WTC11 (cell line): Measurements from ENCODE around the gene SNIP1. TPM values are rescaled to one million over a fixed set of nuclear protein-coding genes. Genes with fewer than 3 reads are reported as not detected.

ENCODE experiments used
- ATAC-seq: fragments of 200-7000 bp; cut with Tn5 transposase; 2 replicates; pipeline ENCODE4 v1.10.0; 2021; ENCODE audit warnings: mild to moderate bottlenecking, moderate library complexity
- CTCF ChIA-PET: fragments of 300-600 bp; sonication (Branson Sonifier 250); formaldehyde crosslinking; loops from one replicate; lab custom pipeline; 2021; ENCODE audit warnings: antibody characterized with exemption; lab: Charles Lee
- POLR2A ChIA-PET: fragments of 350-600 bp; sonication (Branson Sonifier 250); formaldehyde crosslinking; loops from one replicate; lab custom pipeline; 2021; ENCODE audit warnings: antibody characterized with exemption; lab: Charles Lee
- DNase-seq: peaks from one replicate; pipeline ENCODE4 v3.0.0; 2021; ENCODE audit warnings: low spot score
- H3K27ac Mint-ChIP-seq: 2 replicates; pipeline ENCODE4 v1.8.0; 2021; ENCODE audit warnings: mixed read lengths
- H3K27me3 Mint-ChIP-seq: 2 replicates; pipeline ENCODE4 v1.8.0; 2021; ENCODE audit warnings: low read depth, mild to moderate bottlenecking, moderate library complexity, mixed read lengths
- H3K36me3 Mint-ChIP-seq: 2 replicates; pipeline ENCODE4 v1.8.0; 2021; ENCODE audit warnings: mixed read lengths
- H3K4me1 Mint-ChIP-seq: 2 replicates; pipeline ENCODE4 v1.8.0; 2022; ENCODE audit warnings: mixed read lengths
- H3K4me3 Mint-ChIP-seq: 2 replicates; pipeline ENCODE4 v1.8.0; 2021; ENCODE audit warnings: mild to moderate bottlenecking, moderate library complexity, mixed read lengths
- H3K9me3 Mint-ChIP-seq: 2 replicates; pipeline ENCODE4 v1.8.0; 2021; ENCODE audit warnings: mixed read lengths
- CBFB ChIP-seq: sonication (generic); formaldehyde crosslinking; IDR thresholded peaks from 2 replicates; pipeline ENCODE4 v1.8.1; 2022; ENCODE audit warnings: mild to moderate bottlenecking, low read depth, missing genetic modification reagents
- CREM ChIP-seq: sonication (generic); formaldehyde crosslinking; IDR thresholded peaks from 2 replicates; pipeline ENCODE4 v1.8.1; 2022; ENCODE audit warnings: mild to moderate bottlenecking, missing genetic modification reagents, moderate library complexity
- E2F4 ChIP-seq: sonication (generic); formaldehyde crosslinking; IDR thresholded peaks from 2 replicates; pipeline ENCODE4 v1.8.1; 2022; ENCODE audit warnings: low read depth, mild to moderate bottlenecking, moderate library complexity, missing genetic modification reagents, borderline replicate concordance
- E2F5 ChIP-seq: sonication (generic); formaldehyde crosslinking; IDR thresholded peaks from 2 replicates; pipeline ENCODE4 v1.8.1; 2022; ENCODE audit warnings: mild to moderate bottlenecking, moderate library complexity, missing genetic modification reagents
- EMX1 ChIP-seq: fragments of 250-450 bp; sonication (Bioruptor Pico); IDR thresholded peaks from 2 replicates; pipeline ENCODE4 v1.8.0; 2021; ENCODE audit warnings: mild to moderate bottlenecking
- ERG ChIP-seq: fragments of 250-450 bp; sonication (Bioruptor Pico); IDR thresholded peaks from 2 replicates; pipeline ENCODE4 v1.8.0; 2021; ENCODE audit warnings: mild to moderate bottlenecking
- ESRRA ChIP-seq: sonication (generic); formaldehyde crosslinking; IDR thresholded peaks from 2 replicates; pipeline ENCODE4 v1.8.1; 2022; ENCODE audit warnings: mild to moderate bottlenecking, missing genetic modification reagents, borderline replicate concordance
- FOXJ3 ChIP-seq: sonication (generic); formaldehyde crosslinking; IDR thresholded peaks from 2 replicates; pipeline ENCODE4 v1.9.0; 2021; ENCODE audit warnings: missing genetic modification reagents, mild to moderate bottlenecking, borderline replicate concordance
- GRHL2 ChIP-seq: fragments of 250-450 bp; sonication (Bioruptor Pico); IDR thresholded peaks from 2 replicates; pipeline ENCODE4 v1.8.0; 2022; ENCODE audit warnings: mild to moderate bottlenecking, moderate library complexity; ENCODE audit not compliant: insufficient replicate concordance, severe bottlenecking
- JAZF1 ChIP-seq: fragments of 250-450 bp; sonication (Bioruptor Pico); IDR thresholded peaks from 2 replicates; pipeline ENCODE4 v1.9.0; 2021; ENCODE audit warnings: moderate library complexity, mild to moderate bottlenecking, inconsistent platforms
- NFYB ChIP-seq: sonication (generic); formaldehyde crosslinking; conservative IDR thresholded peaks from 2 replicates; pipeline ENCODE4 v1.8.0; 2022; ENCODE audit warnings: low read depth, missing genetic modification reagents
- NR1H2 ChIP-seq: sonication (generic); formaldehyde crosslinking; IDR thresholded peaks from 2 replicates; pipeline ENCODE4 v1.9.0; 2021; ENCODE audit warnings: mild to moderate bottlenecking, moderate library complexity, missing genetic modification reagents
- RELA ChIP-seq: sonication (generic); formaldehyde crosslinking; IDR thresholded peaks from 2 replicates; pipeline ENCODE4 v1.8.1; 2022; ENCODE audit warnings: missing genetic modification reagents, mild to moderate bottlenecking, borderline replicate concordance
- SP1 ChIP-seq: sonication (generic); formaldehyde crosslinking; conservative IDR thresholded peaks from 2 replicates; pipeline ENCODE4 v1.8.1; 2022; ENCODE audit warnings: missing genetic modification reagents
- ZNF138 ChIP-seq: sonication (generic); formaldehyde crosslinking; conservative IDR thresholded peaks from 2 replicates; pipeline ENCODE4 v1.8.1; 2022; ENCODE audit warnings: mild to moderate bottlenecking, moderate library complexity, missing genetic modification reagents
- ZNF423 ChIP-seq: fragments of 250-450 bp; sonication (Bioruptor Pico); IDR thresholded peaks from 2 replicates; pipeline ENCODE4 v2.1.2; 2022; ENCODE audit warnings: mild to moderate bottlenecking, moderate library complexity
- ZNF532 ChIP-seq: fragments of 250-450 bp; sonication (Bioruptor Pico); IDR thresholded peaks from 2 replicates; pipeline ENCODE4 v1.9.0; 2021; ENCODE audit warnings: mild to moderate bottlenecking, borderline replicate concordance
- total RNA-seq: library from RNA; stranded (reverse); gene quantifications from 3 replicates; pipeline ENCODE4 v1.2.3, GENCODE V29; 2021
- TF ChIP-seq, protein P1 (sequence below): fragments of 250-450 bp; sonication (Bioruptor Pico); IDR thresholded peaks from 2 replicates; pipeline ENCODE4 v1.9.0; 2021; ENCODE audit warnings: mild to moderate bottlenecking
- TF ChIP-seq, protein P2 (sequence below): sonication (generic); formaldehyde crosslinking; IDR thresholded peaks from 2 replicates; pipeline ENCODE4 v1.8.1; 2023; ENCODE audit warnings: mild to moderate bottlenecking, missing genetic modification reagents, moderate library complexity
- TF ChIP-seq, protein P3 (sequence below): sonication (generic); formaldehyde crosslinking; IDR thresholded peaks from 2 replicates; pipeline ENCODE4 v1.8.1; 2023; ENCODE audit warnings: mild to moderate bottlenecking, missing genetic modification reagents

The SNIP1 gene
- total RNA-seq, 1 experiment from 2014 or later: 18.3 TPM

GRCh38 chr1:37574834-37575480 is 20.9 kb upstream of the SNIP1 start (continued):
- no peak for TF ChIP-seq E2F5 (CRISPR knock-in tag)
- no peak for TF ChIP-seq NFYB (CRISPR knock-in tag)
- no peak for TF ChIP-seq FOXJ3
- TF ChIP-seq ZNF423: no peak
- no peak for TF ChIP-seq ZNF138
- TF ChIP-seq CBFB (CRISPR knock-in tag): no peak
- TF ChIP-seq, all 79 proteins: peak for 0

DNA sequence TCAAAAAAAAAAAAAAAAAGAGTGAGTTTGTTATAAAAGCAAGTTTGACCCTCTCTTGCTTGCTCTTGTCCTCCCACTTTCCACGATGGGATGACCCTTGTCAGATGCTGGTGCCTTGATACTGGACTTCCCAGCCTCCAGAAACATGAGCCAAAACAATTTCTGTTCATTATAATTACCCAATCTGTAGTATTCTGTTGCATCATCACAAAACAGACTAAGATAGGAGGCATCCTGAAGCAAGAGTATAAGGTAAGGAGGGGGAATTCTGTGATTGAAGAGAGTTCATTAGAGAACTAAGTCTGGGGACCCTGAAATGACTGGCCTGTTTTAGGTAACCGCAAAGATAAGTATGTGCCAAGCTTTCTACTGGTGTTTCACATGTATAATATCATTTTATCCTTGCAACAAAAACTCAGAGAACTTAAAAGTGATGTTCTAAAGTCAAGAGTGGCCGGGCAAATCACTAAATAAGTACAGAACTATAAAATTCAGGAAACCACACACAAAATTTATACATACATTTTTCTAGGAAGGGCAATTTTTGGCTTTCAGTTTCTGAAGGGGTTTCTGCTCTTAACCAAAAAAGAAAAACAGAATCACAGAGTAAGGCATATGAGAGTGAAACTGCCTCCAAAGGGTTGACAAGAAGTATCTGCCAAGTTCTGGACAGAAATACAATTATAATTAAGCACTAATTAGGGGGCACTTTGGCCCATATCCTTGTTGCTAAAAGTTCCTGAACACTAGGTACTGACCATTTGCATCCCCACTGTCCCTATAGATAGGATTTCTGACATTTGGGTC is 16.6 kb upstream of the SNIP1 start:
- H3K27me3 Mint-ChIP-seq: no peaks in the 10 kb centered on the region
- ATAC-seq (no peak), DNase-seq (no peak)
- peaks cover 90% of the 10 kb centered on the region for H3K36me3 Mint-ChIP-seq
- TF ChIP-seq NR1H2 (CRISPR knock-in tag) (no peak), SP1 (CRISPR knock-in tag) (no peak)
- no peaks in the 10 kb centered on the region for H3K4me1 Mint-ChIP-seq
- ChIA-PET CTCF (no interaction called here), POLR2A (no interaction called here)
- H3K27ac Mint-ChIP-seq: no peak overlapping the region
- no peaks in the 10 kb centered on the region for H3K9me3 Mint-ChIP-seq
- H3K4me3 Mint-ChIP-seq: no peak overlapping the region

GRCh38 chr1:37567023-37567422 is 12.9 kb upstream of the SNIP1 start:
- no peak for ATAC-seq
- no peak for DNase-seq
- H3K9me3 Mint-ChIP-seq: no peaks in the 10 kb centered on the region
- POLR2A ChIA-PET: no interaction called here
- no peaks in the 10 kb centered on the region for H3K4me1 Mint-ChIP-seq
- peaks cover 67% of the 10 kb centered on the region for H3K36me3 Mint-ChIP-seq
- CTCF ChIA-PET: no interaction called here
- no peak overlapping the region for H3K27ac Mint-ChIP-seq
- TF ChIP-seq JAZF1 (CRISPR knock-in tag): no peak
- no peak for TF ChIP-seq RELA (CRISPR knock-in tag)
- TF ChIP-seq ZNF138: no peak
- TF ChIP-seq, protein P1, sequence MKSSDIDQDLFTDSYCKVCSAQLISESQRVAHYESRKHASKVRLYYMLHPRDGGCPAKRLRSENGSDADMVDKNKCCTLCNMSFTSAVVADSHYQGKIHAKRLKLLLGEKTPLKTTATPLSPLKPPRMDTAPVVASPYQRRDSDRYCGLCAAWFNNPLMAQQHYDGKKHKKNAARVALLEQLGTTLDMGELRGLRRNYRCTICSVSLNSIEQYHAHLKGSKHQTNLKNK (CRISPR knock-in tag): no peak
- TF ChIP-seq ERG (CRISPR knock-in tag): no peak
- TF ChIP-seq ESRRA (CRISPR knock-in tag): no peak
- TF ChIP-seq GRHL2 (CRISPR knock-in tag): no peak
- TF ChIP-seq, protein P2, sequence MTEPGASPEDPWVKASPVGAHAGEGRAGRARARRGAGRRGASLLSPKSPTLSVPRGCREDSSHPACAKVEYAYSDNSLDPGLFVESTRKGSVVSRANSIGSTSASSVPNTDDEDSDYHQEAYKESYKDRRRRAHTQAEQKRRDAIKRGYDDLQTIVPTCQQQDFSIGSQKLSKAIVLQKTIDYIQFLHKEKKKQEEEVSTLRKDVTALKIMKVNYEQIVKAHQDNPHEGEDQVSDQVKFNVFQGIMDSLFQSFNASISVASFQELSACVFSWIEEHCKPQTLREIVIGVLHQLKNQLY (CRISPR knock-in tag): no peak
- no peak for TF ChIP-seq E2F4 (CRISPR knock-in tag)
- no peak for TF ChIP-seq CREM (CRISPR knock-in tag)
- no peak for TF ChIP-seq ZNF532 (CRISPR knock-in tag)
- TF ChIP-seq EMX1 (CRISPR knock-in tag): no peak
- TF ChIP-seq, protein P3, sequence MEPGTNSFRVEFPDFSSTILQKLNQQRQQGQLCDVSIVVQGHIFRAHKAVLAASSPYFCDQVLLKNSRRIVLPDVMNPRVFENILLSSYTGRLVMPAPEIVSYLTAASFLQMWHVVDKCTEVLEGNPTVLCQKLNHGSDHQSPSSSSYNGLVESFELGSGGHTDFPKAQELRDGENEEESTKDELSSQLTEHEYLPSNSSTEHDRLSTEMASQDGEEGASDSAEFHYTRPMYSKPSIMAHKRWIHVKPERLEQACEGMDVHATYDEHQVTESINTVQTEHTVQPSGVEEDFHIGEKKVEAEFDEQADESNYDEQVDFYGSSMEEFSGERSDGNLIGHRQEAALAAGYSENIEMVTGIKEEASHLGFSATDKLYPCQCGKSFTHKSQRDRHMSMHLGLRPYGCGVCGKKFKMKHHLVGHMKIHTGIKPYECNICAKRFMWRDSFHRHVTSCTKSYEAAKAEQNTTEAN (CRISPR knock-in tag): no peak
- H3K27me3 Mint-ChIP-seq: no peaks in the 10 kb centered on the region
- H3K4me3 Mint-ChIP-seq: no peak overlapping the region
